GM12878 (cell line): ENCODE results near the gene SRSF10. TPM values are rescaled to one million over a fixed set of nuclear protein-coding genes. Genes with fewer than 3 reads are reported as not detected.

ENCODE experiments used
- ATAC-seq: fragments of 200-7000 bp; cut with Tn5 transposase; 3 replicates; pipeline ENCODE4 v1.9.1; 2020; ENCODE audit warnings: mild to moderate bottlenecking, moderate library complexity
- BruUV-seq: library from RNA; stranded (reverse); fragments of 400-500 nt; replicated peaks from 2 replicates; lab custom pipeline; 2021; lab: Mats Ljungman, UMichigan
- CTCF ChIA-PET: fragments of 300-600 bp; sonication (Branson Sonifier 250); formaldehyde crosslinking; extraction: SDS; loops from one replicate; lab custom pipeline; 2021; ENCODE audit warnings: inconsistent platforms; lab: Yijun Ruan, JAX
- POLR2A ChIA-PET: fragments of 350-600 bp; formaldehyde crosslinking; extraction: SDS; loops from one replicate; lab custom pipeline; 2021; ENCODE audit warnings: inconsistent platforms; lab: Charles Lee
- RAD21 ChIA-PET: fragments of 300-600 bp; sonication (Branson Sonifier 250); formaldehyde crosslinking; loops from one replicate; lab custom pipeline; 2023; ENCODE audit warnings: antibody characterized with exemption; ENCODE audit not compliant: unreplicated experiment; lab: Charles Lee
- SMC1A ChIA-PET: fragments of 300-600 bp; sonication (Branson Sonifier 250); formaldehyde crosslinking; loops from one replicate; lab custom pipeline; 2023; ENCODE audit not compliant: unreplicated experiment, uncharacterized antibody; lab: Charles Lee
- DNase-seq: peaks from one replicate; pipeline ENCODE4 v3.0.0-alpha.2; 2011; ENCODE audit warnings: low read depth, low spot score
- FAIRE-seq: peaks from 3 replicates; lab custom pipeline; 2011; peaks lifted over from hg19 to GRCh38; lab: Jason Lieb, UNC
- H2AFZ ChIP-seq: 2 replicates; pipeline ENCODE4 v1.6.0; 2011; ENCODE audit warnings: low read depth, low read length, control low read depth; ENCODE audit not compliant: control insufficient read depth
- H3K27ac ChIP-seq: 2 replicates; pipeline ENCODE4 v1.5.1; 2011; ENCODE audit warnings: control low read depth; ENCODE audit not compliant: control insufficient read depth, insufficient read depth
- H3K27me3 ChIP-seq, 2 experiments: replicated peaks in 1 of 2; 2 replicates each; pipeline versions ENCODE4 v1.6.0 to v1.6.1; 2011; ENCODE audit warnings: low read length in 1 of 2; ENCODE audit not compliant: control insufficient read depth in 2 of 2, insufficient read depth in 2 of 2
- H3K36me3 ChIP-seq, 2 experiments: 2 replicates each; pipeline ENCODE4 v1.5.1; 2011; ENCODE audit warnings: low read length in 1 of 2; ENCODE audit not compliant: control insufficient read depth in 2 of 2, insufficient read depth in 2 of 2
- H3K4me1 ChIP-seq: 2 replicates; pipeline ENCODE4 v1.6.1; 2011; ENCODE audit warnings: mild to moderate bottlenecking, low read length, moderate library complexity, mixed read lengths; ENCODE audit not compliant: control insufficient read depth, insufficient read depth
- H3K4me2 ChIP-seq: 2 replicates; pipeline ENCODE4 v1.6.0; 2011; ENCODE audit warnings: control low read depth; ENCODE audit not compliant: control insufficient read depth, insufficient read depth
- H3K4me3 ChIP-seq: fragments of 200-600 bp; sonication (generic); 2 replicates; pipeline ENCODE4 v1.5.1; 2016
- H3K79me2 ChIP-seq: 2 replicates; pipeline ENCODE4 v1.6.0; 2011; ENCODE audit warnings: low read length; ENCODE audit not compliant: control insufficient read depth, insufficient read depth
- H3K9ac ChIP-seq: 2 replicates; pipeline ENCODE4 v1.8.0; 2011; ENCODE audit warnings: low read length, control low read depth, mixed read lengths; ENCODE audit not compliant: control insufficient read depth, insufficient read depth
- H3K9me3 ChIP-seq: replicated peaks from 3 replicates; pipeline ENCODE4 v1.5.1; 2011; ENCODE audit warnings: mild to moderate bottlenecking, low read length; ENCODE audit not compliant: control insufficient read depth, insufficient read depth
- H4K20me1 ChIP-seq: 2 replicates; pipeline ENCODE4 v1.6.0; 2011; ENCODE audit not compliant: control insufficient read depth, insufficient read depth
- CEBPB ChIP-seq, 2 experiments: fragments of 150-350 bp in 1 of 2; IDR thresholded peaks; 2 replicates each; pipeline ENCODE4 v1.6.1; 2012 to 2014; ENCODE audit warnings: low read depth in 2 of 2, low read length in 2 of 2, borderline replicate concordance in 1 of 2, inconsistent platforms in 1 of 2
- CREM ChIP-seq: IDR thresholded peaks from 2 replicates; pipeline ENCODE4 v1.6.1; 2014; ENCODE audit warnings: antibody characterized with exemption, low read depth
- FOXM1 ChIP-seq: IDR thresholded peaks from 2 replicates; pipeline ENCODE4 v1.6.1; 2012; ENCODE audit warnings: low read depth, mild to moderate bottlenecking, inconsistent platforms, low read length, moderate library complexity
- IRF4 ChIP-seq: IDR thresholded peaks from 2 replicates; pipeline ENCODE4 v1.6.1; 2011; ENCODE audit warnings: low read depth, low read length
- MTA3 ChIP-seq: IDR thresholded peaks from 2 replicates; pipeline ENCODE4 v1.6.1; 2012; ENCODE audit warnings: low read length, inconsistent platforms, borderline replicate concordance
- NFYA ChIP-seq: IDR thresholded peaks from 2 replicates; pipeline ENCODE4 v1.6.1; 2011; ENCODE audit warnings: low read depth, mild to moderate bottlenecking, low read length, improper control_type of control experiment, borderline replicate concordance
- NKRF ChIP-seq: fragments of 450-650 bp; conservative IDR thresholded peaks from 2 replicates; pipeline ENCODE4 v1.6.1; 2017; ENCODE audit warnings: mild to moderate bottlenecking, moderate library complexity
- NR2C1 ChIP-seq: fragments of 450-650 bp; IDR thresholded peaks from 2 replicates; pipeline ENCODE4 v1.6.1; 2017; ENCODE audit warnings: antibody characterized with exemption, mild to moderate bottlenecking, moderate library complexity
- NR2F1 ChIP-seq: fragments of 450-650 bp; conservative IDR thresholded peaks from 2 replicates; pipeline ENCODE4 v1.6.1; 2017; ENCODE audit warnings: mild to moderate bottlenecking
- SMC3 ChIP-seq: IDR thresholded peaks from 2 replicates; pipeline ENCODE4 v1.6.1; 2011; ENCODE audit warnings: low read length, improper control_type of control experiment, borderline replicate concordance
- TCF3 ChIP-seq: IDR thresholded peaks from 2 replicates; pipeline ENCODE4 v1.6.1; 2012; ENCODE audit warnings: low read depth, mild to moderate bottlenecking, low read length, borderline replicate concordance; ENCODE audit not compliant: insufficient read depth
- ZBTB4 ChIP-seq: fragments of 450-650 bp; formaldehyde crosslinking; IDR thresholded peaks from 2 replicates; pipeline ENCODE4 v1.4.0; 2022; ENCODE audit warnings: mild to moderate bottlenecking, moderate library complexity
- WGBS: methylation state at CpG from one replicate; pipeline ENCODE4 v1.1.6; 2016; ENCODE audit warnings: low lambda C conversion rate; ENCODE audit not compliant: insufficient replicate concordance, insufficient coverage; ENCODE audit errors: missing lambda C conversion rate; 5-methylcytosine and 5-hydroxymethylcytosine counted together
- in situ Hi-C: fragments of 300-500 bp; cut with MboI; formaldehyde crosslinking; loops from 9 replicates; pipeline ENCODE4 v1.14.3; 2018; ENCODE audit warnings: mixed read lengths
- intact Hi-C: fragments of 100-400 bp; cut with micrococcal nuclease; formaldehyde crosslinking; loops from one replicate; pipeline ENCODE4 v1.14.2; 2022; ENCODE audit not compliant: unreplicated experiment
- polyA plus RNA-seq, 11 experiments: library from polyadenylated mRNA; depleted of rRNA in 4 of 11; unstranded in 6 of 11; stranded (reverse) in 5 of 11; fragments of >200 nt; fragmentation: Nextera tagmentation in 4 of 11; fragmentation: Illumina TruSeq in 1 of 11; extraction: Ambion mirVana in 4 of 11; extraction: Trizol in 1 of 11; gene quantifications; 1 replicate in 1 of 11; 2 replicates in 10 of 11; pipeline versions ENCODE4 v1.2.1 to v1.2.3, GENCODE V29; 2011 to 2016; ENCODE audit warnings: inconsistent platforms in 2 of 11, missing spikeins in 2 of 11, low read depth in 1 of 11
- total RNA-seq, 4 experiments: library from RNA; depleted of rRNA in 3 of 4; stranded (reverse); fragments of >200 nt in 3 of 4; fragmentation: Illumina TruSeq in 1 of 4; extraction: Trizol in 1 of 4; gene quantifications; 2 replicates each; pipeline versions ENCODE4 v1.2.1 to v1.2.3, GENCODE V29; 2013 to 2021

Gene SRSF10
- total and polyA plus RNA-seq, 10 of the 15 experiments (the other 5 are each of a cell fraction or from before 2014, with no cell fraction given) = 157 to 279 (median 222) TPM

GRCh38 chr1:23915466-23915865 is 64.7 kb downstream of the SRSF10 start (continued):
- TF ChIP-seq ZBTB4 (CRISPR knock-in tag) (no peak), NR2C1 (no peak)

- H3K27me3 ChIP-seq = no peaks in the 10 kb centered on the region
- WGBS = 78% methylated on average over 4 of the region's 4 CpGs
- DNase-seq (no peak), FAIRE-seq (no peak), ATAC-seq (no peak)
- ChIA-PET POLR2A (interaction anchor here (0.6 to 2.5 kb wide), 3 partner anchors 49 to 135 kb away, joined by 3 to 14 read pairs (median 3); no protein-coding TSS in a partner anchor), RAD21 (interaction anchor here (2.2 to 3.8 kb wide), 6 partner anchors 8 to 144 kb away, joined by 15 to 175 read pairs (median 27); partner anchors contain the start of gene GALE), SMC1A (interaction anchor here (1.2 to 4.4 kb wide), 11 partner anchors 27 to 192 kb away, joined by 3 to 117 read pairs (median 13); partner anchors contain the start of gene PITHD1), CTCF (interaction anchor here (0.6 to 4.2 kb wide), 10 partner anchors 8 to 144 kb away, joined by 3 to 220 read pairs (median 22); partner anchors contain the start of genes HMGCL and PITHD1)
- BruUV-seq = no TSS peak
- H3K27ac ChIP-seq = no peak overlapping the region; the same call in 1 of the 2 replicates
- in situ Hi-C loops (loop anchor here (5.0 kb wide), 2 partner anchors 108 to 143 kb away; no protein-coding TSS in a partner anchor), intact Hi-C loops (no loop called here)
- H3K4me1 ChIP-seq = peaks cover 37% of the 10 kb centered on the region
- H3K4me2 ChIP-seq = no peak overlapping the region
- no peaks in the 10 kb centered on the region for H4K20me1 ChIP-seq
- no peak overlapping the region for H3K4me3 ChIP-seq
- H3K9ac ChIP-seq = no peak overlapping the region
- peaks cover 35% of the 10 kb centered on the region for H3K79me2 ChIP-seq
- TF ChIP-seq MTA3 = no peak
- no peak for TF ChIP-seq NKRF
- no peak for TF ChIP-seq IRF4
- TF ChIP-seq NR2F1 = no peak
- TF ChIP-seq SMC3 = no peak
- no peak for TF ChIP-seq CEBPB (IDR thresholded peaks at IDR 0.05; ENCODE audit: borderline replicate concordance in 1 of 2, low read depth in 2 of 2, low read length in 2 of 2)
- no peak for TF ChIP-seq NFYA
- no peak for TF ChIP-seq TCF3
- no peak for TF ChIP-seq FOXM1
- no peak for TF ChIP-seq CREM
- no peak overlapping the region for H2AFZ ChIP-seq
- no peaks in the 10 kb centered on the region for H3K36me3 ChIP-seq
- H3K9me3 ChIP-seq = no peaks in the 10 kb centered on the region
Measured at GRCh38 chr1:23914921-23915320, 65.2 kb downstream of the SRSF10 start.
